ENCODE data around the gene UBE3D.

UBE3D gene

DNA sequence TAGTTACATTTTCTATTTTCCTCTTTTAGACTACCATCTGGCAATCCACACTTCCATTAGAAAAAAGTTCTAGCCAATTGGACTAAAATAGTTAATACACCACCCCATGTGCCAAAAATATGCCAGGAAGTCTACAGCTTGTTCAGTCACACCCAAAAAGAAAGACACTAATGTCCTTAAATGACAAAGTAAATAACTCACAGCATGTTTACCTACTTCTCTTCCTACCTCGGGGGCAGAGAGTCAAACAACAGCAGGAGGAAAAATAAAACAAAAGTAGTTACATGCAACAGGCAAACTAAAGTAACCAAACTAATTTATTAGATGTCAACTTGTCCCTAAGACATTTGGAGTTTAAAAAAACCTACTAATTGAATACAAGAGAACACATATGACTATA is 57.0 kb downstream of the UBE3D start:
- Histone ChIP-seq H3K27me3 (replicated peaks; ENCODE audit: insufficient read depth, low read length) (no peaks in the 10 kb centered on the region), H4K20me1 (ENCODE audit: insufficient read depth, low read length) (no peaks in the 10 kb centered on the region), H3F3A (ENCODE audit: insufficient read depth, low read length) (no peaks in the 10 kb centered on the region), H3K9me3 (replicated peaks; ENCODE audit: insufficient read depth, low read length) (no peaks in the 10 kb centered on the region), H3K36me3 (replicated peaks; ENCODE audit: insufficient read depth, low read length) (no peaks in the 10 kb centered on the region), H2AFZ (ENCODE audit: low read length) (0 out of 2 replicates have a peak overlapping the region, but pooled peaks have one; percentile 21), H3K4me2 (ENCODE audit: low read depth, low read length) (peak overlapping the region; percentile 40), H3K4me3 (ENCODE audit: low read length) (peak overlapping the region; percentile 19; the same call in 1 of the 2 replicates), H3K4me1 (ENCODE audit: low read length) (peaks cover 17% of the 10 kb centered on the region), H3K79me2 (ENCODE audit: low read length) (no peaks in the 10 kb centered on the region), H3K27ac (ENCODE audit: low read length) (peak overlapping the region; percentile 46; the same call in 1 of the 2 replicates), H3K9ac (ENCODE audit: low read length) (no peak overlapping the region), H3K9me2 (replicated peaks; ENCODE audit: insufficient read depth, low read length) (no peaks in the 10 kb centered on the region)
- TF ChIP-seq, protein P1, sequence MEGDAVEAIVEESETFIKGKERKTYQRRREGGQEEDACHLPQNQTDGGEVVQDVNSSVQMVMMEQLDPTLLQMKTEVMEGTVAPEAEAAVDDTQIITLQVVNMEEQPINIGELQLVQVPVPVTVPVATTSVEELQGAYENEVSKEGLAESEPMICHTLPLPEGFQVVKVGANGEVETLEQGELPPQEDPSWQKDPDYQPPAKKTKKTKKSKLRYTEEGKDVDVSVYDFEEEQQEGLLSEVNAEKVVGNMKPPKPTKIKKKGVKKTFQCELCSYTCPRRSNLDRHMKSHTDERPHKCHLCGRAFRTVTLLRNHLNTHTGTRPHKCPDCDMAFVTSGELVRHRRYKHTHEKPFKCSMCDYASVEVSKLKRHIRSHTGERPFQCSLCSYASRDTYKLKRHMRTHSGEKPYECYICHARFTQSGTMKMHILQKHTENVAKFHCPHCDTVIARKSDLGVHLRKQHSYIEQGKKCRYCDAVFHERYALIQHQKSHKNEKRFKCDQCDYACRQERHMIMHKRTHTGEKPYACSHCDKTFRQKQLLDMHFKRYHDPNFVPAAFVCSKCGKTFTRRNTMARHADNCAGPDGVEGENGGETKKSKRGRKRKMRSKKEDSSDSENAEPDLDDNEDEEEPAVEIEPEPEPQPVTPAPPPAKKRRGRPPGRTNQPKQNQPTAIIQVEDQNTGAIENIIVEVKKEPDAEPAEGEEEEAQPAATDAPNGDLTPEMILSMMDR (IDR thresholded peaks at IDR 0.05; ENCODE audit: low read length), result no peak
- no peak for TF ChIP-seq EZH2phosphoT487 (IDR thresholded peaks at IDR 0.05; ENCODE audit: low read length)
- TF ChIP-seq EZH2 (optimal IDR thresholded peaks at IDR 0.05; ENCODE audit: low read depth, low read length), result no peak
- no peak for DNase-seq

DNA sequence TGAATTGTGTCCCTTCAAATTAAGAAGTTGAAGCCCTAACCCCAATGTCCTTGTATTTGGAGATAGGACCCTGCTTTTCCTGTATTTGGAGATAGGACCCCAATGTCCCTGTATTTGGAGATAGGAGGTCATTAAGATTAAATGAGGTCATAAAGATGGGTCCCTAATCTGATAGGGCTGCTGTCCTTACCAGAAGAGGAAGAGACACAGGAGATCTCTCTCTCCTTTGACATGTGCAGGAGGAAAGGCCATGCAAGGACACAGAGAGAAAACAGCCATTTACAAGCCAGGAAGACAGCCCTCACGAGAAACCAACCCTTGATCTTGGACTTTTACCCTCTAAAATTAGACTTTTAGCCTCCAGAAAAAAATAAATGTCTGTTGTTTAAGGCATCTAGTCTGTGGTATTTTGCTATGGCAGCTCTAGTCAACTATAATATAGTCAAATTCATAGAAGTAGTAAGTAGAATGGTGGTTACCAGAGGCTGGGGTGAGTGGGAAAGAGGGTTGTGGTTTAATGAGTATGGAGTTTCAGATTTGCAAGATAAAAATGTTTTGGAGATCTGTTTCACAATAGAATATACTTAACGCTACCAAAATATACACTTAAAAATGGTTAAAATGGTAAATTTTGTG is 59.3 kb downstream of the UBE3D start:
- H3K27me3 ChIP-seq (replicated peaks; ENCODE audit: insufficient read depth, low read length), result no peaks in the 10 kb centered on the region
- H3K4me1 ChIP-seq (ENCODE audit: low read length), result peaks cover 17% of the 10 kb centered on the region
- no peak for DNase-seq
- H4K20me1 ChIP-seq (ENCODE audit: insufficient read depth, low read length), result no peaks in the 10 kb centered on the region
- H3K79me2 ChIP-seq (ENCODE audit: low read length), result no peaks in the 10 kb centered on the region
- H3K36me3 ChIP-seq (replicated peaks; ENCODE audit: insufficient read depth, low read length), result no peaks in the 10 kb centered on the region
- H3K9ac ChIP-seq (ENCODE audit: low read length), result no peak overlapping the region
- no peaks in the 10 kb centered on the region for H3F3A ChIP-seq (ENCODE audit: insufficient read depth, low read length)
- H3K4me3 ChIP-seq (ENCODE audit: low read length), result no peak overlapping the region
- H3K9me2 ChIP-seq (replicated peaks; ENCODE audit: insufficient read depth, low read length), result no peaks in the 10 kb centered on the region
- no peak overlapping the region for H3K27ac ChIP-seq (ENCODE audit: low read length)
- no peaks in the 10 kb centered on the region for H3K9me3 ChIP-seq (replicated peaks; ENCODE audit: insufficient read depth, low read length)
- no peak overlapping the region for H2AFZ ChIP-seq (ENCODE audit: low read length)
- H3K4me2 ChIP-seq (ENCODE audit: low read depth, low read length), result no peak overlapping the region
- TF ChIP-seq EZH2phosphoT487 (IDR thresholded peaks at IDR 0.05; ENCODE audit: low read length) (no peak), EZH2 (optimal IDR thresholded peaks at IDR 0.05; ENCODE audit: low read depth, low read length) (no peak)
- TF ChIP-seq, protein P1 (IDR thresholded peaks at IDR 0.05; ENCODE audit: low read length), result no peak

DNA sequence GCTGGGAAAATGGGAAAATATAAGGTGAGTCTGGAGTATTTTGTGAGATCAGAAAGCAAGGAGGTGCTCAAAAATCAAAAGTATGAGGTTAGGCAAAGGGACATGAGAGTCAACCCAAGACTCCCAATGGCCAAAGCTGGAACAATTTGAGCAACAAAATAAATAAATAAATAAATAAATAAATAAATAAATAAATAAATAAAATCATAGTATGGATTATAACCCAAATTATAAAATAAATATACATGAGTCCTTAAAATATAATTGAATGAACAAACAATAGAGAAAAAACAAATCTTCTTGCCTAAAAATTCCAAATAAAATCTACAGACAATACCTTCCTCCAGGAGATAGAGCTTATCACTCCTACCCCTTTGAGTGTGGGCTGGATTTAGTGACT is 69.5 kb downstream of the UBE3D start:
- Histone ChIP-seq H3K79me2 (ENCODE audit: low read length) (no peaks in the 10 kb centered on the region), H3F3A (ENCODE audit: insufficient read depth, low read length) (peaks cover 13% of the 10 kb centered on the region), H3K9me3 (replicated peaks; ENCODE audit: insufficient read depth, low read length) (no peaks in the 10 kb centered on the region), H3K36me3 (replicated peaks; ENCODE audit: insufficient read depth, low read length) (no peaks in the 10 kb centered on the region), H4K20me1 (ENCODE audit: insufficient read depth, low read length) (no peaks in the 10 kb centered on the region), H3K4me1 (ENCODE audit: low read length) (peaks cover 17% of the 10 kb centered on the region), H2AFZ (ENCODE audit: low read length) (no peak overlapping the region), H3K27me3 (replicated peaks; ENCODE audit: insufficient read depth, low read length) (no peaks in the 10 kb centered on the region), H3K27ac (ENCODE audit: low read length) (no peak overlapping the region), H3K4me2 (ENCODE audit: low read depth, low read length) (no peak overlapping the region), H3K9ac (ENCODE audit: low read length) (no peak overlapping the region), H3K4me3 (ENCODE audit: low read length) (no peak overlapping the region), H3K9me2 (replicated peaks; ENCODE audit: insufficient read depth, low read length) (no peaks in the 10 kb centered on the region)
- no peak for DNase-seq
- TF ChIP-seq, protein P1 (IDR thresholded peaks at IDR 0.05; ENCODE audit: low read length), result no peak
- TF ChIP-seq EZH2 (optimal IDR thresholded peaks at IDR 0.05; ENCODE audit: low read depth, low read length) (no peak), EZH2phosphoT487 (IDR thresholded peaks at IDR 0.05; ENCODE audit: low read length) (no peak)
